ENCODE results near the gene PLEK.
"Not testable (repeated sequence)": the region's sequence is repeated elsewhere in the genome, so short reads cannot be mapped to it uniquely, and the experiment has no call there.

PLEK gene

GRCh38 chr2:68386365-68386764 is 21.3 kb downstream of the PLEK start:
- DNase-seq: no peak

DNA sequence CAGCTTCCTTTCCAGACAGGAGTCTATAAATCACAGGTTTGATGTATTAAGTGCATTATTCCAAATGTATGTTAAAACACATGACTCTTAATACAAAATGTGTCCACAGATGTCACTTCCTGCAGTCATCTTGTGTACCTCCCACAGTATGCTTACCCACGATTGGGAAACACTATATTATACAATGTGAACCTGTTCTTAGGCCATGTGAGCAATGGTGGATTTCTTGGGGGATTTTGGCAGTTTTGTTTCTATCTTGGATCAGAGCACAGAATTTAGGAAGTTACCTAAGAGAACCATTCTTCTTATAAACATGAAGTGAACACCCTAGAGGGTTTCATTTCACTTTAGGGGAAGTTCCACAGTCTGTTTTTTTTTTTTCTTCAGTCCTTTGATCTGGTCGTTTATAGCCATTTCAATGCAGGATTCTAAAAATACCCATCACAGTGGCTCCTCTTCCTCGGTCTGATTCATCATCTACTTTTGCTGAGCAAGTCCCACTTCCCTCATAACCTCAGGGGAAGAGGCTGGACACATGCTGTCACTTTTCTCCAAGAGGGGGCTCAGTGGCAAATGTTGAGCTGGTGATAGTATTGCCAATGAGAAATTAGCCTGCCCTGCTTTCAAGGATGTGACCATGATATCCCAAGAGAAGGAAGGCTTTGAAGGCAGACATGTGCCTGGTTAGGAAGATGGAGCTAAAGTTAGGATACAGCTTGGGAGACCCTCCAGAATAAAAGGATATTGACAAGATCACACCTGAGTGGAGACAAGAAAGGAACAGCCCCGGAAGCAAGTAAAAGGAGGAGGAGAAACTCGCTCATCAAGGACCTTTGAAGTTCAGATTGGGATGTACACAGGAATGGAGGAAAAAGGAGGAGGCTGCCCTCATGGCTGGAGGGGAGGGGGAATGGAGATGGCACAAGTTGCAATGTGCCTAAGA is 22.6 kb downstream of the PLEK start:
- no peak for DNase-seq

GRCh38 chr2:68388358-68388757 is 23.3 kb downstream of the PLEK start:
- no peak for DNase-seq

DNA sequence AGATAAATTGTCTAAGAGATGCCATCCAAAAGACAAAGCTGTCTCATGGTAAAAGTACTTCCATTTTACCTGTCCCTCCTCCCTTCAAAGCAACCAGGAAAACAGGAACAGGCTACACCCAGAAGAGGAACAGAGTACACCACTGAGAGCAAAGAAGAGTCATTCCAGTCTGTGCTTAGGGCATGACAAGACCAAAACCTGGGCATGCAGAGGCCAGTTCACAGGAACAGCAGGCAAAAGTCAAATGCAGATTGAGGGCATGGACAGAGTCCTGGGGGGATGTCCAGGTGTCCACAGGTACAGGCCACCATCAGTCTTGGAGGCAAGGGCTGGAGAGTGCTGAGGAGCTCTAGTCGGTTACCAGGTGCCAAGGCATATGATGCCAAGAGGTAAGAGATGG is 23.7 kb downstream of the PLEK start:
- no peak for DNase-seq

- no peak for DNase-seq
These were observed 25.0 kb downstream of the PLEK start for GRCh38 chr2:68390114-68390513.

DNA sequence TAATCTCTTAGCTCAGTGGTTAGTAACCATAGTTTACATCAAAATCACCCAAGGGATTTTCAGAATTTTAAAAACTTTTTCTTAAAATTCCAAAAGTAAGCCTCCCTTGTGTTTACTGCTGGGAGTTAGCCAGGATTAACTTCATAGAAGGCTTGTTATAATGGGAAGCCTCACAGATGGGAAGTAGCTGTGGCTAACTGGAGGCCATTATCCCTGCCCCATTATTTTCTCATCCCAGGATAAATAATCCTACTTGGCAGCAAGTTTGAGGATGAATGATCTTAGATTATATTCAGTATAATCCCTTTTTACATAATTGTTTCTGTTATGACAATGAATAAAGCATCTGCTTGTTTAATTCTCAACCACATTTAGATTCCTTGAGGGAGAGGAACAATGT is 25.5 kb downstream of the PLEK start:
- no peak for DNase-seq

DNA sequence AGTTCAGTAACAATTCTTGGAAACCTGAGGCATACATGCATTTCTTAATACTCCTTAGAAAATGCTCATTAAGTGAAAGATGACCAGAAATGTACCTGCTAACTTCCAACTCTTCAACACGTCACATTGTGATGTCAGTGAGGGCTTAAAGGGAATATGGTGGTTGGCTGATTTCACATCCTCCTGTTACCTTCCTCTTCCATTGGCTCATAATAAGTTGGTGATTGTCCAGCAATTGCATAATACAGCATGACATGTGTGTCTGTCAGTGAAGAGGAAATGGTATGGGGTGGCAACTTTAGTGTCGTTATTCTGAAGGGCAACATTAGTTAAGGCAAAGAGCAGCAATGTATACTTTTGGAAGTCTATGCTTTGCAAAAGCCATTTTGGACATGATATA is 26.0 kb downstream of the PLEK start:
- no peak for DNase-seq

DNA sequence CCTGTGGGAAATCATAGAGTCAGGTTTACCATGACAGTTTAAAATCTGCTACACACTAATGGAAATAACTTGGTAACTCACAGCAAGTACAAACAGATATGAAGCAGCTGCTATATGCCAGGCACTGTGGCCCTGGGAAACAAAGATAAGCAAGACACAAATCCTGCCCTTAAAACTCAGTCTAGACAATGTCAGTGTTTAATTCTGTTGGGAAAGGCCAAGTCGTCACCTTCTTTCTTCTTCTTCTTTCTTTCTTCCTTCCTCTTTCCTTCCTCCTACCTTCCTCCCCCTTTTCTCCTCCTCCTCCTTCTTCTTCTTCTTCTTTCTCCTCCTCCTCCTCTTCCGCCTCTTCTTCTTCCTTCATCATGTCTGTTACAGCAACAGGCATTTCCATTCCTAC is 26.8 kb downstream of the PLEK start:
- no peak for DNase-seq

DNA sequence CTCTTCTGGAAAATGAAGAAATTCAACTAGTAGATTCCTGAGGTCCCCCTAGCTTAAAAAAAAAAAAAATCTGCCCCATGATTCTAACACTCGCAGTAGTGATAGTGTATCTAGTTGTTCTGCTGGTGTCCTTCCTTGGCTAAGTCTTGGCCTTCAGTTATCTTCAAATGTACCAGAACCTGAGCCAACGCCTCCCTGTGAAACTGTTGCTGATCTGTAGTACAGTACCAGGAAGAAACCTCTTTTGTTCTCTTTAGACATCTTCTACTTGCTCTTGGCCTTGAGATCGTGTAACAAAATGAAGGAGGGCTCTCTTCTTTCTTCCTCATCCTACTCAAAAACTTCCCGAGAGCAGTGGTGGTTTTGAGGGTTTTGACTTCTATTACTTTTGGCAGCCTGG is 31.0 kb downstream of the PLEK start:
- no peak for DNase-seq

GRCh38 chr2:68397704-68398263 is 32.7 kb downstream of the PLEK start:
- DNase-seq: not testable (repeated sequence)

DNA sequence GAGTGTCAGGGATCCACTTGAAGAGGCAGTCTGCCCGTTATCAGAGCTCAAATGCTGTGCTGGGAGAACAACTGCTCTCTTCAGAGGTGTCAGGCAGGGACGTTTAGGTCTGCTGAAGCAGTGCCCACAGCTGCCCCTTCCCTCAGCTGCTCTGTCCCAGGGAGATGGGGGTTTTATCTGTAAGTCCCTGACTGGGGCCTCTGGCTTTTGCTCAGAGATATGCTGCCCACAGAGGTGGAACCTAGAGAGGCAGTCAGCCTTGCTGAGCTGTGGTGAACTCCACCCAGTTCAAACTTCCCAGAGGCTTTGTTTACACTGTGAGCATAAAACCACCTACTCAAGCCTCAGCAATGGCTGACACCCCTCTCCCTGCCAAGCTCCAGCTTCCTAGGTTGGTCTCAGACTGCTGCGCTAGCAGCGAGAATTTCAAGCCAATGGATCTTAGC is 38.1 kb downstream of the PLEK start:
- DNase-seq: no peak

GRCh38 chr2:68404164-68404563 is 39.1 kb downstream of the PLEK start:
- DNase-seq: no peak

DNA sequence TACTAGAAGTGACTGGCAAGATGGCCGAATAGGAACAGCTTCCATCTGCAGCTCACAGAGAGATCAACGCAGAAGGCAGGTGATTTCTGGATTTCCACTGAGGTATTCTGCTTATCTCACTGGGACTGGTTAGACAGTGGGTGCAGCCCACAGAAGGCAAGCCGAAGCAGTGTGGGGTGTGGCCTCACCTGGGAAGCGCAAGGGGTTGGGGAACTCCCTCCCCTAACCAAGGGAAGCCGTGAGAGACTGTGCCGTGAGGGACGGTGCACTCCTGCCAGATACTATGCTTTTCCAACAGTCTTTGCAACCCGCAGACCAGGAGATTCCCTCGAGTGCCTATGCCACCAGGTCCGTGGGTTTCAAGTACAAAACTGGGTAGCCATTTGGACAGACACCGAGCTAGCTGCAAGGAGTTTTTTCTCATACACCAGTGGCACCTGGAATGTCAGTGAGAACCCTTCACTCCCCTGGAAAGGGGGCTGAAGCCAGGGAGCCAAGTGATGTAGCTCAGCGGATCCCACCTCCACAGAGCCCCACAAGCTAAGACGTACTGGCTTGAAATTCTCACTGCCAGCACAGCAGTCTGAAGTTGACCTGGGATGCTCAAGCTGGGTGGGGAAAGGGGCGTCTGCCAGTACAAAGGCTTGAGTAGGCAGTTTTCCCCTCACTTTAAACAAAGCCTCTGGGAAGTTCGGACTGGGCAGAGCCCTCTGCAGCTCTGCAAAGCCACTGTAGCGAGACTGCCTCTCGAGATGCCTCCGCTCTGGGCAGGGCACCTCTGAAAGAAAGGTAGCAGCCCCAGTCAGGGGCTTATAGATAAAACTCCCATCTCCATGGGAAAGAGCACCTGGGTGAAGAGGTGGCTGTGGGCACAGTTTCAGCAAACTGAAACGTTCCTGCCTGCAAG is 40.1 kb downstream of the PLEK start:
- no peak for DNase-seq

GRCh38 chr2:68411397-68412126 is 46.5 kb downstream of the PLEK start:
- DNase-seq: no peak

- DNase-seq: no peak
These were observed 47.2 kb downstream of the PLEK start for GRCh38 chr2:68412127-68412819.

GRCh38 chr2:68413466-68413865 is 48.4 kb downstream of the PLEK start:
- no peak for DNase-seq

- DNase-seq: no peak
These were observed 49.4 kb downstream of the PLEK start for GRCh38 chr2:68414452-68414851.

DNA sequence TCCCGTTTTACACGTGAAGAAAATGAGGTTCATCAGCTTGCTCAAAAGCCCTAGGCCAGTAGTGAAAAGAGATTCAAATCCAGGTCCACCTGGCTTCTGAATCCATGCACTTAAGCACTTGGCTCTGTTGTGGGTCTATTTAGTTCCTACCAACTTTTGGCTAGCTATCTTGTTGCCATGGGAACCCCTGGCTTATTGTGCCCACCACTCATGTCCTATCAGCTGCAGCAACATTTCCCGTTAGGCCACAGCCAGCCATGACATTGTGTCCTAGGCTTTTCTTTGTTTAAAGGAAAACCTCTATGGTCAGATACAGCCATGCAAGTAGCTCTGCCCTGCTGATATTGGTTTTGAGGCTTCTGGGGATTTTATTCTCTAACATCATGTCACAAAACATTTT is 49.8 kb downstream of the PLEK start:
- DNase-seq: no peak

DNA sequence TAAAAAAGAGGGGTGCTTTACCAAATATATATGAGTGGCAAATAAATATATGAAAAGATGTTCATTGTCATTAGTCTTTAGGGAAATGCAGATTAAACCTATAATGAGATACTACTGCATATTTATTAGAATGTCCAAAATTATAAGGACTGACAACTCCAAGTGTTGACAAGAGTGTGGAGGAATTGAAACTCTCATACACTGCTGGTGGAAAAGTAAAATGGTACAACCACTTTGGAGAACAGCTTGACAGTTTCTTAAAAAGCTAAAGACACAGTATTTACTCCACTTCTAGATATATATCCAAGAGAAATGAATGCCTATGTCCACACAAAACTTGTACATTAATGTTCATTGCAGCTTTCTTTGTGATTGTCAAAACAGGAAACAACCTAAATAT is 50.4 kb downstream of the PLEK start:
- no peak for DNase-seq

DNA sequence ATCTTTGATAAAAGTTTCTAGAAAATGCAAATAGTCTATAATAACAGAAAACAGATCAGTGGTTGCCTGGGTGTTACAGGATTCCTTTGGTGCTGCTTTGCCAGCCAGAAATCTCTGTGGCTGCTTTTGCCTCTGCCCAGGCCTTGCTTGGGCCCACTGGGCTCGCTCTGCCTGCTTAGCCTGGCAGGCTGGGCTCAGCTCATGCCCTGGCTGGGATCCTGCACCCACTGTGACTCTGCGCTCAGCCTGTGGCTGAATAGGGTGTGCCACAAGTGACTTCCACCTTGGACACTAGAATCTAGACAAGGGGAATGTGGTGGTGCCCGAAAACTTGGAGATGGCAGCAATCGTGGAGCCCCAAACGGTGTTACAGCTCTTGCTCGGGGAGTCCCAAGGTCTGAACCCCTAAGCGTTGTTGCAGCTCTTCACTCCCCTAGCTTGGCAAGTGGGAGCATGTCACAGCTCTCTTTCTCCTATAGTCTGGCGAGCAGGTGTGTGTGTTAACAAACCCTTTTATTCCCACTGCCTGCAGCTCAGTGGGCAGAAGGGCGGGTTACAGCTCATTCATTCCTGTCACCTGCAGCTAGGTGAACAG is 51.1 kb downstream of the PLEK start:
- no peak for DNase-seq

DNA sequence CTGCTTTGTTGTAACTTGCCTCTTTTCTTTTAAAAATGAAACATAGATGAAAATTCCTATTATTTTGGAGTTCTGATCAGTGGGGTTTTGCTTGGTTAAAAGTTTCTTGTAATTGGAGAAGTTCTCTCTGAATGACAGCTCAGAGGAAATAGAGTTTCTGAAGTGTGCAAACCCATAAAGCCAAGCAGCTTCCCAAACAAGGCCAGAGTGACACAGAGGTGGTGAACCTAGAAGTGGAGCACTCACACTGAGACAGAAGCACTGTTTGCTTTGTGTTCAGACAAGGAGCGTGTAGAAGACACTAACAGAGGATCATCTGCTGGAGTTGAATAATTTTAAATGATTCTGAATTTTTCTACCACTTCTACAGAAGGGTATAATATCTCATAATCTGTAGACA is 52.8 kb downstream of the PLEK start:
- no peak for DNase-seq

- no peak for DNase-seq
These were observed 53.3 kb downstream of the PLEK start for GRCh38 chr2:68418419-68418818.

All from NCI-H187 treated with DMSO at 0.1 percent for 48 hours (cell line).